GM18858 (cell line): ENCODE measurements around the gene DCXR.

Experiments
- ATAC-seq: cut with Tn5 transposase; IDR thresholded peaks from one replicate; pipeline ENCODE4 v1.9.1; 2021; ENCODE audit not compliant: unreplicated experiment

The DCXR gene

GRCh38 chr17:82023447-82024241 lies 13.9 kb downstream of the DCXR start:
- peak; percentile 2 for ATAC-seq

- peak; percentile 75 for ATAC-seq
Observed at GRCh38 chr17:82022981-82023446, 14.5 kb downstream of the DCXR start, which contains the start of gene LRRC45. Gene LRRC45, plus strand, starts transcription at chr17:82023305. Its CDS starts 339 bp downstream, at chr17:82023644.

GRCh38 chr17:82022310-82022980 lies 15.1 kb downstream of the DCXR start, which contains the start of gene CENPX:
Gene CENPX, minus strand, starts transcription at chr17:82022878. Its CDS starts 17 bp downstream, at chr17:82022861.
- ATAC-seq: no peak

- ATAC-seq: no peak
Observed at GRCh38 chr17:82021900-82022309, 15.6 kb downstream of the DCXR start.

- no peak for ATAC-seq
Observed at GRCh38 chr17:82021107-82021899, 16.2 kb downstream of the DCXR start.

GRCh38 chr17:82020572-82021106 lies 16.9 kb downstream of the DCXR start:
- ATAC-seq: no peak

- ATAC-seq: no peak
Observed at GRCh38 chr17:82019690-82020571, 17.6 kb downstream of the DCXR start.

- ATAC-seq: no peak
Observed at GRCh38 chr17:82018989-82019689, 18.4 kb downstream of the DCXR start.

GRCh38 chr17:82018152-82018988 lies 19.1 kb downstream of the DCXR start:
- ATAC-seq: no peak

GRCh38 chr17:82017612-82018151 lies 19.8 kb downstream of the DCXR start:
- no peak for ATAC-seq

- no peak for ATAC-seq
Observed at GRCh38 chr17:82016875-82017459, 20.5 kb downstream of the DCXR start.

GRCh38 chr17:82016061-82016874 lies 21.2 kb downstream of the DCXR start:
- ATAC-seq: no peak

GRCh38 chr17:82015311-82015971 lies 22.1 kb downstream of the DCXR start:
- no peak for ATAC-seq

GRCh38 chr17:82014971-82015310 lies 22.6 kb downstream of the DCXR start:
- ATAC-seq: no peak

- ATAC-seq: no peak
Observed at GRCh38 chr17:82014432-82014831, 23.1 kb downstream of the DCXR start.

- ATAC-seq: no peak
Observed at GRCh38 chr17:82013772-82014321, 23.6 kb downstream of the DCXR start.
